Trophoblast cell (in vitro differentiated cells and primary cell): Measurements from ENCODE around the gene TXLNA.

Experiments
- DNase-seq, 2 donors: peaks; one replicate each; pipeline ENCODE4 v3.0.0-alpha.2; 2016
- H2AFZ ChIP-seq: 2 replicates; pipeline ENCODE4 v1.6.1; 2013; ENCODE audit warnings: low read length, moderate library complexity, mild to moderate bottlenecking; ENCODE audit not compliant: insufficient read depth, poor library complexity
- H2AK5ac ChIP-seq: 2 replicates; pipeline ENCODE4 v1.6.1; 2013; ENCODE audit warnings: mild to moderate bottlenecking, low read length
- H2BK120ac ChIP-seq: 2 replicates; pipeline ENCODE4 v1.6.1; 2013; ENCODE audit warnings: low read length, mild to moderate bottlenecking, moderate library complexity; ENCODE audit not compliant: insufficient read depth, poor library complexity
- H2BK12ac ChIP-seq: 2 replicates; pipeline ENCODE4 v1.6.1; 2013; ENCODE audit warnings: mild to moderate bottlenecking, low read length, moderate library complexity
- H2BK5ac ChIP-seq: 2 replicates; pipeline ENCODE4 v1.6.1; 2013; ENCODE audit warnings: low read length, low read depth, moderate library complexity, mild to moderate bottlenecking; ENCODE audit not compliant: poor library complexity
- H3K14ac ChIP-seq: 2 replicates; pipeline ENCODE4 v1.6.1; 2013; ENCODE audit warnings: mild to moderate bottlenecking, low read length
- H3K18ac ChIP-seq: 2 replicates; pipeline ENCODE4 v1.6.1; 2013; ENCODE audit warnings: mild to moderate bottlenecking, low read length
- H3K23ac ChIP-seq: 2 replicates; pipeline ENCODE4 v1.6.1; 2013; ENCODE audit warnings: low read length
- H3K27ac ChIP-seq: 2 replicates; pipeline ENCODE4 v1.5.1; 2013; ENCODE audit warnings: low read depth, mild to moderate bottlenecking, inconsistent platforms, low read length, moderate library complexity
- H3K27me3 ChIP-seq: 2 replicates; pipeline ENCODE4 v1.6.1; 2013; ENCODE audit warnings: inconsistent platforms, mild to moderate bottlenecking, low read length, moderate library complexity; ENCODE audit not compliant: insufficient read depth
- H3K36me3 ChIP-seq, 2 experiments: 1 replicate in 1 of 2; 2 replicates in 1 of 2; pipeline ENCODE4 v1.6.1; 2013; ENCODE audit warnings: low read length in 2 of 2, mild to moderate bottlenecking in 2 of 2, moderate library complexity in 1 of 2; ENCODE audit not compliant: insufficient read depth in 2 of 2, control insufficient read depth in 1 of 2
- H3K4ac ChIP-seq: 2 replicates; pipeline ENCODE4 v1.6.1; 2013; ENCODE audit warnings: low read depth, mild to moderate bottlenecking, low read length, moderate library complexity
- H3K4me1 ChIP-seq, 2 experiments: 1 replicate in 1 of 2; 2 replicates in 1 of 2; pipeline ENCODE4 v1.6.1; 2013; ENCODE audit warnings: low read length in 2 of 2, mild to moderate bottlenecking in 2 of 2, moderate library complexity in 1 of 2; ENCODE audit not compliant: insufficient read depth in 2 of 2, control insufficient read depth in 1 of 2
- H3K4me2 ChIP-seq: 2 replicates; pipeline ENCODE4 v1.6.1; 2013; ENCODE audit warnings: inconsistent platforms, mild to moderate bottlenecking, low read length, moderate library complexity
- H3K4me3 ChIP-seq: 2 replicates; pipeline ENCODE4 v1.5.1; 2013; ENCODE audit warnings: mild to moderate bottlenecking, low read depth, low read length, inconsistent platforms
- H3K79me1 ChIP-seq: one replicate; pipeline ENCODE4 v1.6.1; 2013; ENCODE audit warnings: low read length
- H3K79me2 ChIP-seq: 2 replicates; pipeline ENCODE4 v1.6.1; 2013; ENCODE audit warnings: low read length, mild to moderate bottlenecking; ENCODE audit not compliant: control insufficient read depth, insufficient read depth, poor library complexity
- H3K9ac ChIP-seq: 2 replicates; pipeline ENCODE4 v1.6.1; 2013; ENCODE audit warnings: mild to moderate bottlenecking, low read length
- H3K9me3 ChIP-seq: 2 replicates; pipeline ENCODE4 v1.6.1; 2013; ENCODE audit warnings: low read depth, mild to moderate bottlenecking, control low read depth, inconsistent platforms, low read length; ENCODE audit not compliant: insufficient read depth
- H4K12ac ChIP-seq: 2 replicates; pipeline ENCODE4 v1.6.1; 2013; ENCODE audit warnings: low read depth, mild to moderate bottlenecking, low read length, moderate library complexity
- H4K8ac ChIP-seq: 2 replicates; pipeline ENCODE4 v1.6.1; 2013; ENCODE audit warnings: low read depth, mild to moderate bottlenecking, low read length, moderate library complexity
- H4K91ac ChIP-seq: one replicate; pipeline ENCODE4 v1.6.1; 2013; ENCODE audit warnings: low read depth, mild to moderate bottlenecking, low read length, moderate library complexity
- WGBS: extraction: QIAGEN DNeasy Blood & Tissue Kit; methylation state at CpG from one replicate; pipeline ENCODE4 v1.1.7; 2013; ENCODE audit warnings: missing lambda C conversion rate; ENCODE audit not compliant: insufficient read length, insufficient coverage; ENCODE audit errors: extremely low coverage; 5-methylcytosine and 5-hydroxymethylcytosine counted together

TXLNA gene

DNA sequence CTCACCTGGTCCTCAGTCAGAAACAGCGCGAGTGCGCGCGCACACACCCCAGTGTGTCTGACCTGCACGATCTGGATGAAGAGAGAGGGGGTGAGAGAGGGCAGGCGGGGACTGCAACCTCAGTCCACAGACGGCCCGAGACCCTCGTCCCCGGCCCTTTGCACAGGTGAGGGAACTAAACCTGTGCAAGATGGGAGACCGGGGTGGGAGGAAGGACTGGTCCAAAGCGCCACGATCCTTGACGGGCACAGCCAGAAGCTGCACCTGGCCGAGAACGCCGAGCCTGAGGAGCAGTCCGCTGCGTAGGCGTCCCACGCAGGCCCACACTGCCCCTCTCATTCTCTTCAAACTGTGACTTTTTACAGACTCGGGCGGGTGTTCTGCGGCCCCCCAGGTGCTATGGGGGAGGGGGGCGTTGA lies 25.5 kb downstream of the TXLNA start:
- Histone ChIP-seq H3K36me3 (peaks cover 0 to 8% of the 10 kb centered on the region in 2 experiments), H2BK120ac (no peak overlapping the region), H4K8ac (peak overlapping the region; percentile 66), H3K27ac (no peak overlapping the region), H3K4me3 (peak overlapping the region; percentile 73), H2BK12ac (peak overlapping the region; percentile 16), H3K4me1 (peaks cover 16 to 19% of the 10 kb centered on the region in 2 experiments), H2AK5ac (no peak overlapping the region), H4K91ac (peak overlapping the region; percentile 21), H3K9me3 (no peaks in the 10 kb centered on the region), H3K23ac (no peak overlapping the region), H2AFZ (peak overlapping the region; percentile 80), H4K12ac (peak overlapping the region; percentile 58), H3K14ac (peak overlapping the region; percentile 30), H3K79me2 (peaks cover 4% of the 10 kb centered on the region), H3K9ac (peak overlapping the region; percentile 18), H3K79me1 (peaks cover 17% of the 10 kb centered on the region), H2BK5ac (no peak overlapping the region), H3K18ac (peak overlapping the region; percentile 7), H3K27me3 (no peaks in the 10 kb centered on the region), H3K4ac (no peak overlapping the region), H3K4me2 (peak overlapping the region; percentile 84)
- peak in 1 of 2 donors; percentile 33 for DNase-seq
- WGBS = no CpG with 5 or more reads among the region's 26 CpGs

DNA sequence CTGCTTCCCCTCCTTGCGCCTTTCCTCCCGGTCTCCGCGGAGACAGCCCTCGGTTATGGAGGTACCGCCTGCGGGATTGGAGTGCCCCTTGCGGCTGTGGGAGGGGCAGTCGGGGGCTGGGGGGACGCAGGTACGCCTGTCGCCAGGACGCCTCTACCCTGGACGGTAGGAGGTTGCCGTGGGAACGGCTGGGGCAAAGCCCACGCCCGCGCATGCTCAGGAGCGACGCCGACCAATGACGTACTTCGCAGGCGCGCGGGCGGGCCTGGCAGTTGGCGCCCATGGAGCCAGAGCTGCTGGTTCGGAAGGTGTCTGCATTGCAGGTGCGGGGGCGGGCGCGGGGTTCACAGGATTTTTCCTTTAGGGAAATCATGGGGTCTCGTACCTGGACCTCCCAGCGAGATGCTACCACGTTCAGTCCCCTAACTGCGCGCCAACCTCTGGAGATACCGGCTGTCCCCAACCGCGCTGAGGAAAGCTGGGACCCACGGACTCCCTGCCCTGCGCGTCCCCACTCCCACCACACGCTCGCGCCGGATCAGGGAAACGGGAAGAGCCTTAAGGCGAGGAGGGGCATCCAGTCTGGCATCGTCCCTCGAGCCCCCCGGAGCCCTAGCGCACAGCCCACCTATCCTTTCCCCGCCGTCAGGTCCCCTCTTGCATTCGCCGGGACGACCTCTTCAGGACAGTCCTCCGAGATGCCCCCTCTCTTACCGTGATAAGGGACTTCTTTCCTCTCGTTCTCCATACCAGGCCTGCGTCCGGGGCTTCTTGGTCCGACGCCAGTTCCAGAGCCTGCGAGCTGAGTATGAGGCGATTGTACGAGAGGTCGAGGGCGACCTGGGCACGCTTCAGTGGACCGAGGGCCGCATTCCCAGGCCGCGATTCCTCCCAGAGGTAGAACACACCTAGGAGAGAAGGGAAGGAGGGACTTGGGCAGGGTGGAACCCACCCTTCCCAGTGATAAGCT lies 26.2 kb downstream of the TXLNA start, which contains the start of gene IQCC:
TSS of gene IQCC (plus strand) at position 271 of the 970 bp plus-strand sequence. CDS start at position 282, 11 bp downstream.
- H3K79me1 ChIP-seq = peaks cover 15% of the 10 kb centered on the region
- H2BK120ac ChIP-seq = peak within 1 kb of the TSS; percentile 6
- no peaks in the 10 kb centered on the region for H3K27me3 ChIP-seq
- no peaks in the 10 kb centered on the region for H3K9me3 ChIP-seq
- H3K14ac ChIP-seq = peak within 1 kb of the TSS; percentile 77
- peak within 1 kb of the TSS; percentile 84 for H3K4me2 ChIP-seq
- peaks cover 16 to 19% of the 10 kb centered on the region in 2 experiments for H3K4me1 ChIP-seq
- H4K91ac ChIP-seq = peak within 1 kb of the TSS; percentile 76
- H2AFZ ChIP-seq = peak within 1 kb of the TSS; percentile 80
- H3K79me2 ChIP-seq = peaks cover 4% of the 10 kb centered on the region
- H4K12ac ChIP-seq = peak within 1 kb of the TSS; percentile 58
- peak within 1 kb of the TSS; percentile 16 for H2BK12ac ChIP-seq
- no peak within 1 kb of the TSS for H3K23ac ChIP-seq
- H2AK5ac ChIP-seq = peak within 1 kb of the TSS; percentile 10
- peak; percentile 90 to 96 for DNase-seq
- no CpG with 5 or more reads among the region's 77 CpGs for WGBS
- H3K4me3 ChIP-seq = peak within 1 kb of the TSS; percentile 73
- H2BK5ac ChIP-seq = no peak within 1 kb of the TSS
- H3K18ac ChIP-seq = peak within 1 kb of the TSS; percentile 9
- H3K9ac ChIP-seq = peak within 1 kb of the TSS; percentile 84
- peak within 1 kb of the TSS; percentile 85 for H4K8ac ChIP-seq
- no peak within 1 kb of the TSS for H3K27ac ChIP-seq
- peak within 1 kb of the TSS; percentile 51 for H3K4ac ChIP-seq
- H3K36me3 ChIP-seq = peaks cover 0 to 8% of the 10 kb centered on the region in 2 experiments

DNA sequence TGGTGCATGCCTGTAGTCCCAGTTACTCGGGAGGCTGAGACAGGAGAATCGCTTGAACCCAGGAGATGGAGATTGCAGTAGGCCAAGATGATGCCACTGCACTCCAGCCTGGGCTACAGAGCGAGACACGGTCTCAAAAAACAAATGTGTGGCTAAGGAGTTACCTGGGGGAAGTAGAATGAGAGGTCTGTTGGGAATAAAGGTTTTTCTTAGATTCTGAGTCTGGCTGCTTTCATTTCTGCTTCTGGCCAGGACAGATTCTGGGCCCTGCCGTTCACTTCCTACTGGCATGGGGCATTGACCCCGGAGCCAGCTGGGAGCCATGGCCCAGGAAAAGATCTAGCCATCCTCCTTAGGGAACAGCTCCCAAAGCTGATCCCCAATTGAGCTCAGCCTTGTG lies 29.0 kb downstream of the TXLNA start:
- no peak overlapping the region for H3K9ac ChIP-seq
- no peak overlapping the region for H2AFZ ChIP-seq
- no peak overlapping the region for H3K23ac ChIP-seq
- H2BK12ac ChIP-seq = no peak overlapping the region
- H3K4ac ChIP-seq = no peak overlapping the region
- no peak overlapping the region for H2BK120ac ChIP-seq
- no peak overlapping the region for H2BK5ac ChIP-seq
- H3K36me3 ChIP-seq = peaks cover 3 to 8% of the 10 kb centered on the region in 2 experiments
- no peaks in the 10 kb centered on the region for H3K27me3 ChIP-seq
- H4K8ac ChIP-seq = no peak overlapping the region
- no peak for DNase-seq
- H4K91ac ChIP-seq = no peak overlapping the region
- no peak overlapping the region for H3K4me3 ChIP-seq
- no CpG with 5 or more reads among the region's 6 CpGs for WGBS
- H3K14ac ChIP-seq = no peak overlapping the region
- H3K79me2 ChIP-seq = peaks cover 4% of the 10 kb centered on the region
- peaks cover 10 to 13% of the 10 kb centered on the region in 2 experiments for H3K4me1 ChIP-seq
- H4K12ac ChIP-seq = no peak overlapping the region
- H2AK5ac ChIP-seq = no peak overlapping the region
- H3K18ac ChIP-seq = no peak overlapping the region
- no peaks in the 10 kb centered on the region for H3K9me3 ChIP-seq
- no peak overlapping the region for H3K27ac ChIP-seq
- no peak overlapping the region for H3K4me2 ChIP-seq
- peaks cover 8% of the 10 kb centered on the region for H3K79me1 ChIP-seq

DNA sequence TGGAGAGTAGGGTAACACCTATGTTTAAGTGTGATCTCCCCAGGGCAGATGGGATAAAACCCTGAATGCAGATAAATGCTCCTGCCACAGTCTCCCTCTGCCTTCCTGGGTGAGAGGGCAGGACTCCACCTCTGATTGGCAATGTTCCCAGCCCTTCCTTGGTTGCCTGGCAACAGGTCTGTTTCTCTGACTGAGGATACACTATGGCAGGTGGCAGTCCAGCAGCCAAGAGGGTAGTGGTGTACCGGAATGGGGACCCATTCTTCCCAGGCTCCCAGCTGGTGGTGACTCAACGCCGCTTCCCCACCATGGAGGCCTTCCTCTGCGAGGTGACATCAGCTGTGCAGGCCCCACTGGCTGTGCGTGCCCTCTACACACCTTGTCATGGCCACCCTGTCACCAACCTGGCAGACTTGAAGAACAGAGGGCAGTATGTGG lies 29.4 kb downstream of the TXLNA start, which contains the start of gene DCDC2B:
TSS of gene DCDC2B (plus strand) at position 199 of the 438 bp plus-strand sequence. CDS start at position 204, 5 bp downstream.
- H3K9ac ChIP-seq = no peak within 1 kb of the TSS
- no peak within 1 kb of the TSS for H3K27ac ChIP-seq
- no peak within 1 kb of the TSS for H2AFZ ChIP-seq
- no peak within 1 kb of the TSS for H2BK12ac ChIP-seq
- H4K12ac ChIP-seq = no peak within 1 kb of the TSS
- peaks cover 4% of the 10 kb centered on the region for H3K79me2 ChIP-seq
- whole genome bisulfite sequencing = no CpG with 5 or more reads among the region's 5 CpGs
- peaks cover 3 to 8% of the 10 kb centered on the region in 2 experiments for H3K36me3 ChIP-seq
- H3K4ac ChIP-seq = no peak within 1 kb of the TSS
- peaks cover 8% of the 10 kb centered on the region for H3K79me1 ChIP-seq
- no peaks in the 10 kb centered on the region for H3K27me3 ChIP-seq
- H4K8ac ChIP-seq = no peak within 1 kb of the TSS
- no peak within 1 kb of the TSS for H3K23ac ChIP-seq
- no peak within 1 kb of the TSS for H2AK5ac ChIP-seq
- no peak within 1 kb of the TSS for H3K14ac ChIP-seq
- no peak within 1 kb of the TSS for H2BK120ac ChIP-seq
- no peak within 1 kb of the TSS for H4K91ac ChIP-seq
- H3K4me3 ChIP-seq = no peak within 1 kb of the TSS
- peak; percentile 63 to 69 for DNase-seq
- H2BK5ac ChIP-seq = no peak within 1 kb of the TSS
- H3K18ac ChIP-seq = no peak within 1 kb of the TSS
- H3K4me1 ChIP-seq = peaks cover 10 to 13% of the 10 kb centered on the region in 2 experiments
- H3K9me3 ChIP-seq = no peaks in the 10 kb centered on the region
- no peak within 1 kb of the TSS for H3K4me2 ChIP-seq
